Loucy (cell line): ENCODE results near the gene CENPS.

Experiments used
- H2AFZ ChIP-seq: fragments of 200-600 bp; sonication (generic); 2 replicates; pipeline ENCODE4 v1.6.0; 2016; ENCODE audit warnings: antibody characterized with exemption, mild to moderate bottlenecking, low read length, moderate library complexity
- H3F3A ChIP-seq: fragments of 200-600 bp; 2 replicates; pipeline ENCODE4 v1.6.0; 2016; ENCODE audit warnings: antibody characterized with exemption, low read depth, mild to moderate bottlenecking
- H3K27me3 ChIP-seq: fragments of 200-600 bp; sonication (generic); 2 replicates; pipeline ENCODE4 v1.6.1; 2014; ENCODE audit warnings: low read length, mild to moderate bottlenecking; ENCODE audit not compliant: insufficient read depth, poor library complexity, severe bottlenecking
- H3K36me3 ChIP-seq: fragments of 200-600 bp; sonication (generic); 2 replicates; pipeline ENCODE4 v1.6.1; 2016; ENCODE audit warnings: low read length; ENCODE audit not compliant: insufficient read depth
- H3K4me1 ChIP-seq: fragments of 200-600 bp; sonication (generic); 2 replicates; pipeline ENCODE4 v1.5.1; 2014; ENCODE audit warnings: low read length, mild to moderate bottlenecking; ENCODE audit not compliant: insufficient read depth, poor library complexity, severe bottlenecking
- H3K4me2 ChIP-seq: fragments of 200-600 bp; sonication (generic); 2 replicates; pipeline ENCODE4 v1.6.0; 2014; ENCODE audit warnings: antibody characterized with exemption, low read length, low read depth, mild to moderate bottlenecking; ENCODE audit not compliant: poor library complexity, severe bottlenecking
- H3K4me3 ChIP-seq: fragments of 200-600 bp; sonication (generic); 2 replicates; pipeline ENCODE4 v1.5.1; 2014; ENCODE audit warnings: low read length, mild to moderate bottlenecking, mixed read lengths; ENCODE audit not compliant: poor library complexity, severe bottlenecking
- H3K79me2 ChIP-seq: fragments of 200-600 bp; sonication (generic); 2 replicates; pipeline ENCODE4 v1.6.1; 2014; ENCODE audit warnings: low read length; ENCODE audit not compliant: insufficient read depth
- H3K9ac ChIP-seq: fragments of 200-600 bp; sonication (generic); 2 replicates; pipeline ENCODE4 v1.6.0; 2014; ENCODE audit warnings: mild to moderate bottlenecking, low read depth, low read length, moderate library complexity; ENCODE audit not compliant: poor library complexity, severe bottlenecking
- H3K9me2 ChIP-seq: fragments of 200-600 bp; sonication (generic); replicated peaks from 2 replicates; pipeline ENCODE4 v1.6.1; 2016; ENCODE audit warnings: low read depth, low read length, mixed read lengths
- H3K9me3 ChIP-seq: fragments of 200-600 bp; sonication (generic); 2 replicates; pipeline ENCODE4 v1.6.1; 2014; ENCODE audit warnings: mild to moderate bottlenecking, antibody characterized with exemption, low read length, low read depth; ENCODE audit not compliant: insufficient read depth
- H4K20me1 ChIP-seq: fragments of 200-600 bp; sonication (generic); 2 replicates; pipeline ENCODE4 v1.6.0; 2014; ENCODE audit warnings: antibody characterized with exemption, low read length, mild to moderate bottlenecking; ENCODE audit not compliant: insufficient read depth, poor library complexity, severe bottlenecking
- CTCF ChIP-seq: fragments of 200-600 bp; sonication (generic); conservative IDR thresholded peaks from 2 replicates; pipeline ENCODE4 v1.5.1; 2014; ENCODE audit warnings: mild to moderate bottlenecking, antibody characterized with exemption, low read length
- EZH2phosphoT487 ChIP-seq: fragments of 200-600 bp; IDR thresholded peaks from 2 replicates; pipeline ENCODE4 v1.6.1; 2018; ENCODE audit warnings: antibody characterized with exemption, mild to moderate bottlenecking, moderate library complexity, borderline replicate concordance

CENPS gene

GRCh38 chr1:10444248-10444647 is 14.0 kb downstream of the CENPS start:
- no peaks in the 10 kb centered on the region for H3K27me3 ChIP-seq
- H3K4me3 ChIP-seq, result no peak overlapping the region
- no peaks in the 10 kb centered on the region for H3K9me2 ChIP-seq
- no peaks in the 10 kb centered on the region for H3K9me3 ChIP-seq
- H4K20me1 ChIP-seq, result no peaks in the 10 kb centered on the region
- H3F3A ChIP-seq, result no peaks in the 10 kb centered on the region
- no peak for TF ChIP-seq CTCF
- no peak for TF ChIP-seq EZH2phosphoT487
- H3K9ac ChIP-seq, result no peak overlapping the region
- no peaks in the 10 kb centered on the region for H3K79me2 ChIP-seq
- no peak overlapping the region for H2AFZ ChIP-seq
- no peaks in the 10 kb centered on the region for H3K4me1 ChIP-seq
- no peak overlapping the region for H3K4me2 ChIP-seq
- no peaks in the 10 kb centered on the region for H3K36me3 ChIP-seq

- no peak overlapping the region for H3K9ac ChIP-seq
- H3K9me3 ChIP-seq, result no peaks in the 10 kb centered on the region
- no peak overlapping the region for H2AFZ ChIP-seq
- H3F3A ChIP-seq, result no peaks in the 10 kb centered on the region
- H3K4me2 ChIP-seq, result no peak overlapping the region
- no peak for TF ChIP-seq EZH2phosphoT487
- no peak for TF ChIP-seq CTCF
- H3K9me2 ChIP-seq, result no peaks in the 10 kb centered on the region
- H3K4me1 ChIP-seq, result no peaks in the 10 kb centered on the region
- H3K79me2 ChIP-seq, result no peaks in the 10 kb centered on the region
- no peaks in the 10 kb centered on the region for H3K36me3 ChIP-seq
- H3K27me3 ChIP-seq, result no peaks in the 10 kb centered on the region
- no peak overlapping the region for H3K4me3 ChIP-seq
- H4K20me1 ChIP-seq, result no peaks in the 10 kb centered on the region
These were observed 14.7 kb downstream of the CENPS start for GRCh38 chr1:10444795-10445397.

DNA sequence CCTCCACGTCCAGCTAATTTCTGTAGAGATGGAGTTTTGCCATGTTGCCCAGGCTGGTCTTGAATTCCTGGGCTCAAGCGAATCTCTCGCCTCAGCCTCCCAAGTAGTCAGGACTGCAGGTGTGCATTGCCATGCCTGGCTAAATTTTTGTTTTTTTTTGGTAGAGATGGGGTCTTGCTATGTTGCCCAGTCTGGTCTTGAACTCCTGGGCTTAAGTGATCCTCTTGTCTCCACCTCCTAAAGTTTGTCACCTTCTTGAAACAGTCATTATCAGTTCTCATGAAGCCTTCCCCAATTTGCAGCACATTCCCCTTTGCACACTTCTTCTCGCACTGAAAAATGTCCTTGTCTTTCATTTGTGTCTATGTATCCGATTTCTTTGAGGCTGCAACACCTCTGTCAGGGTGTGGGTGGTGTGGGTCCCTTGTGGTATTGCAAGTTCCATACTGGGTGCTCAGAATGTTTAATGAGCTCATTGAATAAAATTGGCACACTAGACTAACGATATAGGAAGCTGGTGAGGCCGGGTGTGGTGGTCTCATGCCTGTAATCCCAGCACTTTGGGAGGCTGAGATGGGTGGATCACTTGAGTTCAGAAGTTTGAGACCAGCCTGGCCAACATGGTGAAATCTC is 16.7 kb downstream of the CENPS start:
- no peaks in the 10 kb centered on the region for H3F3A ChIP-seq
- H3K79me2 ChIP-seq, result no peaks in the 10 kb centered on the region
- H2AFZ ChIP-seq, result no peak overlapping the region
- H3K9me2 ChIP-seq, result no peaks in the 10 kb centered on the region
- no peaks in the 10 kb centered on the region for H3K4me1 ChIP-seq
- H3K9me3 ChIP-seq, result no peaks in the 10 kb centered on the region
- H3K9ac ChIP-seq, result no peak overlapping the region
- no peak overlapping the region for H3K4me3 ChIP-seq
- no peak overlapping the region for H3K4me2 ChIP-seq
- H4K20me1 ChIP-seq, result no peaks in the 10 kb centered on the region
- TF ChIP-seq EZH2phosphoT487, result no peak
- no peak for TF ChIP-seq CTCF
- no peaks in the 10 kb centered on the region for H3K27me3 ChIP-seq
- no peaks in the 10 kb centered on the region for H3K36me3 ChIP-seq
